HG03139 (cell line): ENCODE measurements around the gene SUMF2.
"Not testable (repeated sequence)": the region's sequence is repeated elsewhere in the genome, so short reads cannot be mapped to it uniquely, and the experiment has no call there.

Source experiments
- ATAC-seq: cut with Tn5 transposase; IDR thresholded peaks from one replicate; pipeline ENCODE4 v1.9.1; 2021; ENCODE audit not compliant: unreplicated experiment

The SUMF2 gene

GRCh38 chr7:56106108-56107073 lies 42.3 kb downstream of the SUMF2 start, which contains the start of gene CHCHD2:
Gene CHCHD2 (minus strand): TSS chr7:56106476. CDS start chr7:56106413, 63 bp downstream.
- ATAC-seq, result peak; percentile 100

DNA sequence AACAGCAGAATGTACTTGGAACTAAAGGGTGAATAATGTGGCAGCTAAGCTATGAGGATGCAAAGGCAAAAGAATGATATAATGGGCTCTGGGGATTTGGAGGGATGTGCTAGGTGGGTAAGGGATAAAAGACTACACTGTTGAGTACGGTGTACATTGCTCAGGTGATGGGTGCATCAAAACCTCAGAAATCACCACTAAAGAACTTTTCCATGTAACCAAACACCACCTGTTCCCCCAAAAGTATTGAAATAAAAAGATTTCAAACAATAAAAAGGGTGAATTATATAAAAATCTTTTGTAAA lies 43.8 kb downstream of the SUMF2 start:
- ATAC-seq, result no peak

GRCh38 chr7:56110611-56111010 lies 46.5 kb downstream of the SUMF2 start:
- no peak for ATAC-seq

DNA sequence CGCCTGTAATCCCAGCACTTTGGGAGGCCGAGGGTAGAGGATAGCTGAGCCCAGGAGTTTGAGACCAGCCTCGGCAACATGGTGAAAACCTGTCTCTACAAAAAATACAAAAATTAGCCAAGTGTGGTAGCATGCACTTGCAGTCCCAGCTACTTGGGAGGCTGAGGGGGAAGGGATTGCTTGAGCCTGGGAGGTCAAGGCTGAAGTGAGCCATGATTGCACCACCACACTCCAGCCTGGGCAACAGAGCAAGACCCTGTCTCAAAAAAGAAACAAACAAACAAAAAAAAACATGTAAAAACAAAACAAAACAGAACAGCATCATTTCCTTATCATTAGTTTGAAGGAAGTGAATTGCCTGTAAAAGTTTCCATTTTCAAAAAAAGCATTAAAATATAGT lies 48.2 kb downstream of the SUMF2 start:
- not testable (repeated sequence) for ATAC-seq

DNA sequence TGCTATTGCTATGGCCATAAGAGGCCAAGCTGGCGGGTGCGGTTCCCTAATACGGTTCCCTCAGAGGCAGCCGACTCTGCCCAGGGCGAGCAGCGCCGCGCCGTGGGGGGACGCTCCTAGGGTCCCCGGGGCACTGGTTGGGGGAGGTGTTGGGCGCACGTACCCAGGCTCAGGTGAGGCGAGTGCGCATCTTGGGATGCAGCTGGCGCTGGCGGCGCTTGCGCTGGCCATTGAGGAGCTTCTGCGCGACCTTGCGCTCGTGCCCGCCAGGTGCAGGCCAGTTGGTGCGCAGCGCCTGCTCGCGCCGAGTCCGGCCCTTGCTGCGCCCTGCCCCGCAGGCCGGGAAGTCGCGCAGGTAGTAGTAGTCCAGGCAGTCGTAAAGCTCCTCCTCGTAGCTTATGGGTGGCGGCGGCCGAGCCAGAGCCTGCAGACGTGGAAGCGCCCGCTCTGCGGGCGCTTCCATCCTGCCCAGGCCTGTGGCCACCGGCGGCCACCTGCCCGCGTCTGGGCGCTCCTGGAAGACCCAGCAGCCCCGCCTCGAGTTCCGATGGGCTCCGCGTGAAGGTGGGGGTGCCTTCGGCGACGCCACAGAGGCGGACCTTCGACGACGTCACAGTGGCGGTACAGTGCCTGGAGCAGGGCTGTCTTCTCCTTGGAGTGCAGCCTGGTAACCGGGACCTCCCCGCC lies 51.9 kb downstream of the SUMF2 start, which contains the start of gene NUPR2:
Gene NUPR2, minus strand, starts transcription at position 566 of the 687 bp plus-strand sequence. Its CDS starts 103 bp downstream, at position 463.
- no peak for ATAC-seq

GRCh38 chr7:56121440-56121839 lies 57.4 kb downstream of the SUMF2 start:
- ATAC-seq, result no peak

DNA sequence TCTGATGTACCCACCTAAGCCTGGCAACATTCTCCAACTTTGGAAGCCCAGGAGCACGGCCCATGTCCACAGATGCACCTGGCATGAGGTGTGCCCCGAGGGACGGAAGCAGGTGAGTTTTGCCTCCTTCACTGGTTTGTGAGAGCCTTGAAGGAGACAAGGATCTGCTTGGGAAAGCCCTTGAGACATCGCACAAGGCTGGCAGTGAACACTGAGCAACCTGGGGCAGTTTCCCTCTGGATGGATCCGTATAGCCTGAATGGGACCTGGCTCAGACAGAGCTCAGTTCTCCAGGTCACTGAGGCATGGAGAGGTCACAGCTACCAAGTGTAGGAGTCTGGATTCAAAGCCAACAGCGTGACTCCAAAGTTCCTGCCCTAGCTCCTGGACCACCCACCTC lies 60.9 kb downstream of the SUMF2 start:
- ATAC-seq, result no peak

GRCh38 chr7:56125831-56126230 lies 61.7 kb downstream of the SUMF2 start:
- no peak for ATAC-seq

DNA sequence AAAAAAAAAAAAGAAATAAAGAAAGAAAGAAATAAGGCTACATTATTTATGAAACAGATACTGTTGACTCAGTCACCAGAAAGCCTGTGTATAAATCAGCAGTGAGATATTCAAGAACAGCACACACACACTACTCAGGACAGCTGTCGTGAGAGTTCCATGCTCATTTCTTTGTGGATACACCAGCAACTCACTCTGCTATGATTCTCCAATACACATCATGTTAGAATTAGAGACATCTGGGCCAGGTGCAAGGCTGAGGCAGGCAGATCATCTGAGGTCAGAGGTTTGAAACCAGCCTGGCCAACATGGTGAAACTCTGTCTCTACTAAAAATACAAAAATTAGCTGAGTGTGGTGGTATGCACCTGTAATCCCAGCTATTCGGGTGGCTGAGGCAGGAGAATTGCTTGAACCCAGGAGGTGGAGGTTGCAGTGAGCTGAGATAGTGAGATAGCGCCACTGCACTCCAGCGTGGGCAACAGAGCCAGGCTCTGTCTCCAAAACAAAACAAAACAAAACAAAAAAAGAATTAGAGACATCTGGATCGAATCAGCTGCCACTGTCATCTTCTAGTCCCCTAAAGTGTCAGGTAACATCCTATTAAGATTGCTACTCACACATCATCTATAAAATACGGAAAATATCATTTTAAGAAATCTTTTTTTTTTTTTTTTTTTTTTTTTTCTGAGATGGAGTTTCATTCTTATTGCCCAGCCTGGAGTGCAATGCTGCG lies 63.3 kb downstream of the SUMF2 start:
- no peak for ATAC-seq
